GOT3 (cell line): ENCODE measurements around the gene RNF128.
"Not testable (repeated sequence)": the region's sequence is repeated elsewhere in the genome, so short reads cannot be mapped to it uniquely, and the experiment has no call there.

Experiments used
- DNase-seq: peaks from one replicate; lab custom pipeline; 2025; ENCODE audit warnings: mixed read lengths; lab: John Stamatoyannopoulos, UW

RNF128 gene

GRCh38 chrX:106742805-106743204 is 16.3 kb downstream of the RNF128 start:
- no peak for DNase-seq

- DNase-seq: no peak
These were observed 21.9 kb downstream of the RNF128 start for GRCh38 chrX:106748377-106748776.

GRCh38 chrX:106751407-106751806 is 24.9 kb downstream of the RNF128 start:
- no peak for DNase-seq

GRCh38 chrX:106752101-106752678 is 25.7 kb downstream of the RNF128 start:
- no peak for DNase-seq

GRCh38 chrX:106769288-106769687 is 42.8 kb downstream of the RNF128 start:
- not testable (repeated sequence) for DNase-seq

GRCh38 chrX:106774981-106775380 is 48.5 kb downstream of the RNF128 start:
- no peak for DNase-seq

GRCh38 chrX:106780264-106780663 is 53.8 kb downstream of the RNF128 start:
- no peak for DNase-seq

GRCh38 chrX:106780664-106781377 is 54.3 kb downstream of the RNF128 start:
- DNase-seq: no peak

GRCh38 chrX:106783716-106784115 is 57.2 kb downstream of the RNF128 start:
- no peak for DNase-seq

GRCh38 chrX:106791495-106791894 is 65.0 kb downstream of the RNF128 start:
- DNase-seq: no peak

GRCh38 chrX:106802063-106802387 is 75.5 kb downstream of the RNF128 start:
- no peak for DNase-seq

GRCh38 chrX:106802388-106803275 is 76.1 kb downstream of the RNF128 start, which contains the start of gene TBC1D8B:
Gene TBC1D8B (plus strand): TSS chrX:106802673. CDS start chrX:106802854, 181 bp downstream.
- DNase-seq: peak; percentile 12

- no peak for DNase-seq
These were observed 84.8 kb downstream of the RNF128 start for GRCh38 chrX:106811131-106811910.

- DNase-seq: not testable (repeated sequence)
These were observed 86.4 kb downstream of the RNF128 start for GRCh38 chrX:106812930-106813329.

- not testable (repeated sequence) for DNase-seq
These were observed 87.6 kb downstream of the RNF128 start for GRCh38 chrX:106814093-106814492.
